Epidermal melanocyte (primary cell): ENCODE results near the gene ZNF135.

Experiments
- DNase-seq: peaks from one replicate; pipeline ENCODE4 v3.0.0; 2011; ENCODE audit warnings: low spot score; ENCODE audit not compliant: insufficient read length

The ZNF135 gene

DNA sequence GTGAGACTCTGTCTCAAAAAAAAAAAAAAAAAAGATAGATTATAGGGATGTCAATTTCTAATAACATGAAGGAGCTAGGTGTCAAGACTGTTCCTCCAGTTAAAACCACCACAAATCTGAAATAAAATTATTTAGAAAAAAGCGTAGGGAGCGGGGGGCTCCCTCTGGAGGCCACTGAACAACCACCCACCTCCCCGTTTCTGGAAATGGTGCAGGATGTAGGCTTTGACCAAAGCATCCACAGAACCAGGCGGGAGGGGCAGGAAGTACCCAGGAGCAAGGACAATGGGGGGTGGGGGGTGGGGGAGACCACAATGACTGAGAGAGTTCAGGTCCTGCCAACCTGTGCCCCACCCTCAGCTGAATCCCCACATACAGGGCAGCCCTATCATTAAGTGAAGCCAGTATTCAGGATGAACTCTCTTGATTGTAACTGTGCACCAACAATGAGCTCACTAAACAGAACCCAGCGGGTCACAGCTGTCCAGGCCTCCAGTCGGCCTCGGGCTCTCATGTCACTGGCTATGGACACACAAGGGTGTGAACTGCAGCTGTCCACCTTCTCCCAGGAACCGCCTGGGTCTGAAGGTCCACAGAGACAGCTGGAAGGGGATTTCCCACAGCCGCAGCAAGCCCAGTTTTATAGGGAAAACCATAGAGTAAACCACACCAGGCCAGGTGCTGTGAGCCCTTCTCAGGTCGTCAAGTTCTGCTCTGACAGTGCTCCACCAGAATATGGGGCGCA, 32.3 kb downstream of the ZNF135 start:
- DNase-seq: no peak

DNA sequence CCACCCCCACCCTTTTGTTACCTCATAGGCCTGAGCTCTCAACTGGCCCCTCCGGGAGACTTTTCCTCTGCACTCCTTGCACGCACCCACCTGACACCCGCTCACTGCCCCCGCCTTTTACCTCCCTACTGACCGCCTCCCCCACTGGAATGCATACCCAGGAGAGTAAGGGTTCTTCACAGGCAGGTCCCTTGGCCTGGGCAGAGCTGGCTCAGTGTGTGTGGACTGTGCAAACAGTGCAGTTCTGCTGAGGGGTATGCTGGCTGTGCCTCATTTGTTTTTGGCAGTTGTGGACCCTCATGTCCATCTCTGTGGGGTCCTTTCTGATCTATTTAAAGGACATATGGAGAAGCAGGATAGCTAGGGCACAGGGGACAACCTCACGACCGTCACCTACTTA, 34.0 kb downstream of the ZNF135 start:
- no peak for DNase-seq

DNA sequence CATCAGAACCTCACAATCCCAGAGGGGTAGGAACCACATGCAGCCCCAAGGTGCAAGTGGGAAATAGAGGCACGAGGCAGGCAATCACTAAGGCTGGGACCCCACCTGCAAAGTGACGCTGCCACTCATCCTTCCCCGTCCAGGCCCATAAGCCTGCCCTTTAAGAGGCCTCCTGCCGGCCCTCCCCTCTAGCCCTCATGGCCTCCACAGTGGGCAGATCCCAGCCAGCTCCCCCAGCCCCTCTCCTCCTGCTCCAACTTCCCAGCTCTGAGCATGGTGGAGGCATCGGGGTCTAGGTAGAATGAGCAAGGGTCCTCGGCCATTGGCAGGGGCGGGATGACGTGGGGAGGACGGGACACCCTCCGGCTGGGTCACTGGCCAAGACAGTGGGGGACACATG, 36.2 kb downstream of the ZNF135 start:
- DNase-seq: no peak

DNA sequence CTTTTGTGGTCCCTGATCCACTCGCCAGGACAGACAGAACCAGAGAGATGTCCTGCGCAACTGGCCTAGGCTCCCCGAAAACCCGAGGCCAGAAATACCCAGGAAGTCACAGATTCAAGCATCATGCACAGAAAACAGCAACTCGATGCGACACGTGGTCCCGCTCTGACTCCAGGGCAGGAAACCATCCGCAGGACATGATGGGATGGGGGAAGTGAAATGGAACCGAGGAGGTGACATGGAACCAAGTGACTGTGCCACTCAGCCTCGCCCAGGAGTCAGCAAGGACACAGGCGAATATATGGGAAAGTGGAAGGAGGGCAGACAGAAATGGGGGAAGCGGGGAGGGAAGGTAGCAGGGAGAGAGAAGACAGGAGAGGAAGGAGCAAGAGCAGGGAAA, 37.8 kb downstream of the ZNF135 start:
- no peak for DNase-seq

GRCh38 chr19:58097349-58097748, 38.3 kb downstream of the ZNF135 start:
- DNase-seq: no peak

DNA sequence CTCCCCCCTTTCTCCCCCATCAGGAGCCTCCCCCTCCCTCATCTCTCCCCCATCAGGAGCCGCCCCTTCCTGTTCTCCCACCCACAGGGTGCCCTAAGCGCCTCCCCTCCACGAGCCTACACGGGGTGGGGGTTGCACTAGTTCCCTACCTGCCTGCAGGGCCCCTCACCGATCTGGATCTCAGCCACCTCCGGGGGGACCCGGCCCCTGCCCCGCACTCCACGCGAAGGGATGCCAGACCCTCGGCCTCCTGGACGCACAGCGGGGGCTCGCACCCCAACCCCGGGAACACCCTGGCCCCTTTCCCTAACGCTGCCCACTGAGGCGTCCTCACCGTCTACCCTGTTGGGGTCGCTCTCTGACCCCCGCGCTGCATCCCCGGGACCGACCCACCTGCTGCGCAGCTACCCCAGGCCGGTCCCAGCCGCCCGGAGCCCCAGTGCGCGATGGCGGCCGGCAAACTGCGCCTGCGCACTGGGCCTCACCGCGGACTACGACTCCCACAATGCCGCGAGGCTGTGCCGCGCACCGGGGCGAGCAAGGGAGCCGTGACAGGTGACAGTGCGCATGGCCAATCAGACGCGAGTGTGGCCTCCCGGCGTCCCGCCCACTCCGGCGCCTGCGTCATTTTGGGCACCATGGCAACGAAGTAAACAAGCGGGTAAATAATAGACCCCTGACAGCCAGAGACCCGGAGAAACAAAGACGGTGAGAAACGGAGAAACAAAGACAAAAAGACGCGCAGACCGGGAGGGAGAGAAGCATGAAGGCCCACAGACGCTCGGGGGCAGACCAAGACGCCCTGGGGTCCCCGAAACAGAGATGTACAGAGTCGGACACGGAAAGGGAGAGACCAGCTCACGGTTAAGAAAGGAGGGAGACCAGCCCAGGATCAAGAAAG, 38.9 kb downstream of the ZNF135 start, which contains the start of gene ZSCAN18:
TSS of gene ZSCAN18 (minus strand) at position 451 of the 901 bp plus-strand sequence. CDS start 7,964 bp downstream, outside the sequence.
- peak; percentile 88 for DNase-seq

GRCh38 chr19:58098682-58098998, 39.6 kb downstream of the ZNF135 start:
- no peak for DNase-seq

- no peak for DNase-seq
Measured at GRCh38 chr19:58107778-58108545, 48.9 kb downstream of the ZNF135 start.

DNA sequence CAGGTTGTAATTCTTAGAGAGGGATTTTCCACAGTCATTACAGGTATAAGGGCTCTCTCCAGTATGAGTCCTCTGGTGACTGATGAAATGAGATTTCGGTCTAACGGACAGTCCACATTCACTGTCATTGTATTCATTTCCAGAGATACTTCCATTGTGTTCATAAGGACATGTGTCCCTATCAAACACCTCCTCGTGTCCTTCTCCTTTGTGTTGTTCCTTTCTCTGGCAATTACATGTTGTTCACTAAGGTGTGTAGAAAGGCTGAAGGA, 49.4 kb downstream of the ZNF135 start:
- no peak for DNase-seq

DNA sequence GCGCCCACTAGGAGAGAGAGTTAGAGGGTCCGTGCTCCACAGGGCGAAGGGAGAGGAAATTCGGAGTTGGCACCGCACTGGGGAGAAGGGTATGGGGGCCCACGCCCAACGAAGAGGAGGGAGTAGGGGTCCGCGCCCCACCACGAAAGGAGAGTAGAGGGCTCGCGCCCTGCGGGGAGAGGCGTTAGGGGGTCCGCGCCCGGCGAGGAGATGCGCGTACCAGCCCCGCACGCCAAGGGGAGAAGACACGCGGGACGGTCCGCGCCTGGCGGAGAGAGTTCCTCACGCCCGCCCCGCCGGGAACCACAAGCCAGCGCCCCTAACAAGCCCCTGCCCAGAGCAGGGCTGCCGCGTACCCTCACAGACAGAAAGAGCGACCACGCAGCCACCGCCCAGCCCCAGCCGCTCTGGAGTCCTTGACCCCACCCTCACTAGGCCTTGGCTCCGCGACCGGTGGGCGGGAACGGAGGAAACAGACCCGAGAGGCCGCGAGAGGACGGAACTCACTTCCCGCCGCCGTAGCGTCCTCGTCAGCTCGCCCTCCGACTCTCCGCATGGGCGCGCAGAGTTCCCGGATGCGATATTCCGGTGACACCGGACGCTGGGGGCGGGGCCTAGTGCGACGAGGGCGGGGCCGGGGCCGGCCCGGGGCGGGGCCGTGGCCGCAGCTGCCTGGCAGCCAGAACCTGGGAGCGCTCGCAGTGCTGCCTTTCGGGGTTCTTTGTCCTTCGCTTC, 58.9 kb downstream of the ZNF135 start:
- DNase-seq: no peak

- no peak for DNase-seq
Measured at GRCh38 chr19:58118979-58119733, 60.1 kb downstream of the ZNF135 start.
